ENCODE results near the gene KLB.

Gene KLB

DNA sequence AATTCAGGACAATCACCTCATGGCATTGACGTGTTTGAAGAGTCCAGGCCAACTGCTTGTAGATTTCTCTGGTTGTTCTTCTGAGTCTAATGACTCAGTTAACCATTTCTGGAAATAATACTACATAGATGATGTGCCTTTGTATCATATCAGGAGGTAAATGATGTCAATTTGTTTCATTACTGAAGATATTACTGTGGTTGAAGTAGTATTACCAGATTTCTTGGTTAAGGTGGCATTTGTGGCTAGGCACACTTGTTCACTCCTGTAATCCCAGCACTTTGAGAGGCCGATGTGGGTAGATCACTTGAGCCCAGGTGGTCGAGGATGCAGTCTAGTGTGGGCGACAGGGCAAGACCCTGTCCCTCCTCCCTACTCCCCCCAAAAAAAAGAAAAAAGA lies 36.3 kb downstream of the KLB start:
- TF ChIP-seq, protein P1, sequence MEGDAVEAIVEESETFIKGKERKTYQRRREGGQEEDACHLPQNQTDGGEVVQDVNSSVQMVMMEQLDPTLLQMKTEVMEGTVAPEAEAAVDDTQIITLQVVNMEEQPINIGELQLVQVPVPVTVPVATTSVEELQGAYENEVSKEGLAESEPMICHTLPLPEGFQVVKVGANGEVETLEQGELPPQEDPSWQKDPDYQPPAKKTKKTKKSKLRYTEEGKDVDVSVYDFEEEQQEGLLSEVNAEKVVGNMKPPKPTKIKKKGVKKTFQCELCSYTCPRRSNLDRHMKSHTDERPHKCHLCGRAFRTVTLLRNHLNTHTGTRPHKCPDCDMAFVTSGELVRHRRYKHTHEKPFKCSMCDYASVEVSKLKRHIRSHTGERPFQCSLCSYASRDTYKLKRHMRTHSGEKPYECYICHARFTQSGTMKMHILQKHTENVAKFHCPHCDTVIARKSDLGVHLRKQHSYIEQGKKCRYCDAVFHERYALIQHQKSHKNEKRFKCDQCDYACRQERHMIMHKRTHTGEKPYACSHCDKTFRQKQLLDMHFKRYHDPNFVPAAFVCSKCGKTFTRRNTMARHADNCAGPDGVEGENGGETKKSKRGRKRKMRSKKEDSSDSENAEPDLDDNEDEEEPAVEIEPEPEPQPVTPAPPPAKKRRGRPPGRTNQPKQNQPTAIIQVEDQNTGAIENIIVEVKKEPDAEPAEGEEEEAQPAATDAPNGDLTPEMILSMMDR (conservative IDR thresholded peaks at IDR 0.05; ENCODE audit: control insufficient read depth, insufficient read depth, low read depth, low read length), result no peak
- no peak for DNase-seq (ENCODE audit: low read depth)
- no peak overlapping the region for H3K4me3 ChIP-seq (ENCODE audit: control insufficient read depth, low read depth, low read length)

DNA sequence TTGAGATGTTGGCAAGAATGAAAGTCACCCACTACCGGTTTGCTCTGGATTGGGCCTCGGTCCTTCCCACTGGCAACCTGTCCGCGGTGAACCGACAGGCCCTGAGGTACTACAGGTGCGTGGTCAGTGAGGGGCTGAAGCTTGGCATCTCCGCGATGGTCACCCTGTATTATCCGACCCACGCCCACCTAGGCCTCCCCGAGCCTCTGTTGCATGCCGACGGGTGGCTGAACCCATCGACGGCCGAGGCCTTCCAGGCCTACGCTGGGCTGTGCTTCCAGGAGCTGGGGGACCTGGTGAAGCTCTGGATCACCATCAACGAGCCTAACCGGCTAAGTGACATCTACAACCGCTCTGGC lies 39.7 kb downstream of the KLB start:
- TF ChIP-seq, protein P1 (conservative IDR thresholded peaks at IDR 0.05; ENCODE audit: control insufficient read depth, insufficient read depth, low read depth, low read length), result no peak
- no peak for DNase-seq (ENCODE audit: low read depth)
- peak overlapping the region; percentile 23 for H3K4me3 ChIP-seq (ENCODE audit: control insufficient read depth, low read depth, low read length)

DNA sequence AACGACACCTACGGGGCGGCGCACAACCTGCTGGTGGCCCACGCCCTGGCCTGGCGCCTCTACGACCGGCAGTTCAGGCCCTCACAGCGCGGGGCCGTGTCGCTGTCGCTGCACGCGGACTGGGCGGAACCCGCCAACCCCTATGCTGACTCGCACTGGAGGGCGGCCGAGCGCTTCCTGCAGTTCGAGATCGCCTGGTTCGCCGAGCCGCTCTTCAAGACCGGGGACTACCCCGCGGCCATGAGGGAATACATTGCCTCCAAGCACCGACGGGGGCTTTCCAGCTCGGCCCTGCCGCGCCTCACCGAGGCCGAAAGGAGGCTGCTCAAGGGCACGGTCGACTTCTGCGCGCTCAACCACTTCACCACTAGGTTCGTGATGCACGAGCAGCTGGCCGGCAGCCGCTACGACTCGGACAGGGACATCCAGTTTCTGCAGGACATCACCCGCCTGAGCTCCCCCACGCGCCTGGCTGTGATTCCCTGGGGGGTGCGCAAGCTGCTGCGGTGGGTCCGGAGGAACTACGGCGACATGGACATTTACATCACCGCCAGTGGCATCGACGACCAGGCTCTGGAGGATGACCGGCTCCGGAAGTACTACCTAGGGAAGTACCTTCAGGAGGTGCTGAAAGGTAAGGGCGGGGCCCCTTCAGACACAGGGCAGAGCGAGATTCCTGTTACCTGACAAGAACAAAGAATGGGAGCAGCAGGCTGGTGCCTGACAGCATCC lies 40.3 kb downstream of the KLB start:
- peak; percentile 63 for DNase-seq (ENCODE audit: low read depth)
- TF ChIP-seq, protein P1 (conservative IDR thresholded peaks at IDR 0.05; ENCODE audit: control insufficient read depth, insufficient read depth, low read depth, low read length), result peak; percentile 21
- peak overlapping the region; percentile 23 for H3K4me3 ChIP-seq (ENCODE audit: control insufficient read depth, low read depth, low read length)

DNA sequence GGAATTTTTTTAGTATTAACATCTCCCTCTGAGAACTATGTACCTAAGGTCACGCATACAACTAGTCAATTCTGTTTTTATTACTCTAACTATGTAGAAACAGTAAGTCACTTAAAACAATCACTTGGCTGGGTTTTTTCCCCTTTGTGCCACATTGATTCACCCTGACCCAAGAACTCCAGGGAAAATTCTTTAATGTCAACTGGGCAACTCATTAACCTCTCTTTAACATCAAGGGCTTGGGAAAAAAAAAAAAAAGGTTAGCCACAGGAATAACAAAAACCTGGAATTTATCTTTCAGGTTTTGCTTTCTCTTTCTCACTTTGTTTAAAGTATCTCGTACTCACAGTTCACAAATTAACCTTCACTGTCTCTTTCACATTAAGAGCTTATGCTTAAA lies 43.9 kb downstream of the KLB start:
- DNase-seq (ENCODE audit: low read depth), result no peak
- no peak overlapping the region for H3K4me3 ChIP-seq (ENCODE audit: control insufficient read depth, low read depth, low read length)
- TF ChIP-seq, protein P1 (conservative IDR thresholded peaks at IDR 0.05; ENCODE audit: control insufficient read depth, insufficient read depth, low read depth, low read length), result no peak

DNA sequence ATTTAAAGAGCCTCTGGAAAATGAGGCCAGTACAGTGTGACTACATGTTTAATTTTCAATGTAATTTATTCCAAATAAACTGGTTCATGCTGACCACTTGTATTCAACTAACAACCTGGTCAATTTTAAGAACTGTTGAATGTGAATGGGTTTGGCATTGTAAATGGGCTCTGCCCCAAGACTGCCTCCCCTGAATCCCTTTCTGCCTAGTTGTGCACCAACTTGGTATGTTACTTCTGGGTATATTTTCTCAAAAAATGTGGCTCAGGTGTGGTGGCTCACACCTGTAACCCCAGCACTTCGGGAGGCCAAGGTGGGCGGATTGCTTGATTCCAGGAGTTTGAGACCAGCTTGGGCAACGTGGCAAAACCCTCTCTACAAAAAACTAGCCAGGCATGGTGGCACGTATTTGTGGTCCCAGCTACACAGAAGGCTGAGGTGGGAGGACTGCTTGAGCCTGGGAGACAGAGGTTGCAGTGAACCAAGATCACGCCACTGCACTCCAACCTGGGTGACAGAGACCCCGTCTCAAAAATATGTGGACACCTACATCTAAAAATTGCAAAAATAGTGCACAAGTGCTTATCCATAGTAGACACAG lies 44.8 kb downstream of the KLB start:
- H3K4me3 ChIP-seq (ENCODE audit: control insufficient read depth, low read depth, low read length), result no peak overlapping the region
- DNase-seq (ENCODE audit: low read depth), result no peak
- TF ChIP-seq, protein P1 (conservative IDR thresholded peaks at IDR 0.05; ENCODE audit: control insufficient read depth, insufficient read depth, low read depth, low read length), result no peak

DNA sequence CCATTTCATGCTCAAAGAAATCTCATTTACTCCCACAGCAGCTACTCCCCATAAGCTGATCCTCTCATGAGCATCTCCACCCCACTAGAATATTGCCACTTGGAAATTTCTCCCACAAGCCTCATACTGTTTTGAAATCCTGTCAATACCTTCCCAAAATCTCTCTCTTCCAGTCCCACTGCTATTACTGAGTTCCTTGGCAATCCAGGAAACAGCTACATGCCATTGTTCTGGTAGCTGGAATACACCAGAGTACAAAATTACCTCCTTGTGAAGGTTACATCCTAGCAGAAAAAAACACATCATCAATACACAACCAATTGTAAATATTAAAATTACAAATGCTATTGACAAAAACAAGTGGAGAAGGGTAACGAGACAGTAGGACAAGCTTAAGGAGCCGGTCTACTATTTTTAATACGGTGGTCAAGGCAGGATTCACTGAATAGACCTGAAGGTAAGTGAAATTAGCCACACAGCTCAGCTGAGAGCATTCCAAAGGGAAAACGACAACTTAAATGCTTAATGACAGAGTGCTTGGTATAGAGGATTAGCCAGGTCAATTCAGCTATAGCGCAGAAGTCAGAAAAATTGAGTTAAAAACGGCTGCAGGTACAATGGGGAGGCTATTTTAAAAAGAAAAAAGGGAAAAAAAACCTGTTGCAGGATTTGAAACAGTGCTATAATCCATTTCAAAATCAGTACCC lies 45.6 kb downstream of the KLB start:
- H3K4me3 ChIP-seq (ENCODE audit: control insufficient read depth, low read depth, low read length), result no peak overlapping the region
- TF ChIP-seq, protein P1 (conservative IDR thresholded peaks at IDR 0.05; ENCODE audit: control insufficient read depth, insufficient read depth, low read depth, low read length), result no peak
- no peak for DNase-seq (ENCODE audit: low read depth)

Measured in fibroblast of mammary gland (primary cell).